ENCODE data around the gene ZNF768. TPM values are rescaled to one million over a fixed set of nuclear protein-coding genes. Genes with fewer than 3 reads are reported as not detected.

ZNF768 gene
- total RNA-seq, 1 donor from 2014 or later, result 15.5 TPM

DNA sequence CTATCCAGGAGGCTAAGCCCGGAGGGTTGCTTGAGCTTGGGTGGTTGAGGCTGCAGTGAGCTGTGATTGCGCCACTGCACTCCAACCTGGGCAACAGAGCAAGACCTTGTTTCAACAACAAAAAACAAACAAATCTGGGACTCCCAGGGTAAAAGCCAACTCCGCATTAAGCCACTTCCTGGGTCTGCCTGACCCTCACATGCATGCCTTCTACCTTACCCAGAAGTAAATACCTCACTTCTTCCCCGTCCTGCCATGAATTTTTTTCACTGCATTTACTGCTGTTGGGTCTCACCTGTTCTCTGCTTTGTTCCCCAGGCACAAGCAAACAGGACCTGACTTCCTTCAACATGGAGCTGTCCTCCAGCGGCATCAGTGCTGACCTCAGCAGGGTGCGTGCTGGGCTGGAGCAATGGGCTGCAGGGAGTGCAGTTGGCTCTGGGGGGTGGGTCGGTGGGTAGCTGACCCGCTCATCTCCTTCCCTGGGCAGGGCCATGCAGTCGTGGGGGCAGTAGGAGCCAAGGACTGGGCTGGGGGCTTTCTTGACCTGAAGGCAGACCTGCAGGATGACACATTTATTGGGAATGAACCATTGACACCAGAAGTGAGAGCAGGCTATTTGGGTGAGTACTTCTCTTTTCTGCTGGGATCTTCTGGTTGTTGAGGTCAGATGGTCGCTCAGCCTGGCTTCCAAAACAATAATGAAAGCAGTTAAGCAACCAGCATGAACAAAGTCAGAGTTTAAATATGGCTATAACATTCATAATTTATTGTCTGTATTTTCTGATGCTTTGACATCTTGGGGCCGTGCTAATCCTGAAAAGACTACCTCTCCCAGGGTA is 37.4 kb downstream of the ZNF768 start:
- no peaks in the 10 kb centered on the region for H3K36me3 Mint-ChIP-seq
- peaks cover 3% of the 10 kb centered on the region for H3F3A ChIP-seq (ENCODE audit: low read depth)
- no peaks in the 10 kb centered on the region for H3K9me3 ChIP-seq (ENCODE audit: low read depth)
- H3K79me2 ChIP-seq (ENCODE audit: low read depth), result no peaks in the 10 kb centered on the region
- peaks cover 12% of the 10 kb centered on the region for H3K27me3 Mint-ChIP-seq (ENCODE audit: insufficient read depth, low read depth)
- peaks cover 8% of the 10 kb centered on the region for H3K4me1 ChIP-seq
- H3K9me3 Mint-ChIP-seq, result no peaks in the 10 kb centered on the region
- H3K4me1 Mint-ChIP-seq, result peaks cover 6% of the 10 kb centered on the region
- no peak for DNase-seq (ENCODE audit: low spot score)
- TF ChIP-seq, protein P1, sequence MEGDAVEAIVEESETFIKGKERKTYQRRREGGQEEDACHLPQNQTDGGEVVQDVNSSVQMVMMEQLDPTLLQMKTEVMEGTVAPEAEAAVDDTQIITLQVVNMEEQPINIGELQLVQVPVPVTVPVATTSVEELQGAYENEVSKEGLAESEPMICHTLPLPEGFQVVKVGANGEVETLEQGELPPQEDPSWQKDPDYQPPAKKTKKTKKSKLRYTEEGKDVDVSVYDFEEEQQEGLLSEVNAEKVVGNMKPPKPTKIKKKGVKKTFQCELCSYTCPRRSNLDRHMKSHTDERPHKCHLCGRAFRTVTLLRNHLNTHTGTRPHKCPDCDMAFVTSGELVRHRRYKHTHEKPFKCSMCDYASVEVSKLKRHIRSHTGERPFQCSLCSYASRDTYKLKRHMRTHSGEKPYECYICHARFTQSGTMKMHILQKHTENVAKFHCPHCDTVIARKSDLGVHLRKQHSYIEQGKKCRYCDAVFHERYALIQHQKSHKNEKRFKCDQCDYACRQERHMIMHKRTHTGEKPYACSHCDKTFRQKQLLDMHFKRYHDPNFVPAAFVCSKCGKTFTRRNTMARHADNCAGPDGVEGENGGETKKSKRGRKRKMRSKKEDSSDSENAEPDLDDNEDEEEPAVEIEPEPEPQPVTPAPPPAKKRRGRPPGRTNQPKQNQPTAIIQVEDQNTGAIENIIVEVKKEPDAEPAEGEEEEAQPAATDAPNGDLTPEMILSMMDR (IDR thresholded peaks at IDR 0.05), result no peak
- TF ChIP-seq EZH2 (IDR thresholded peaks at IDR 0.05), result no peak
- no peak for TF ChIP-seq EZH2phosphoT487 (IDR thresholded peaks at IDR 0.05)
- H3K4me3 ChIP-seq, result no peak overlapping the region
- no peak overlapping the region for H3K27ac Mint-ChIP-seq
- H3K36me3 ChIP-seq, result no peaks in the 10 kb centered on the region
- peak overlapping the region; percentile 52 for H2AFZ ChIP-seq (replicated peaks)
- H3K4me2 ChIP-seq, result no peak overlapping the region
- no peak overlapping the region for H3K27ac ChIP-seq
- H4K20me1 ChIP-seq (ENCODE audit: low read depth), result no peaks in the 10 kb centered on the region
- no peak overlapping the region for H3K4me3 Mint-ChIP-seq
- H3K9ac ChIP-seq, result no peak overlapping the region
- H3K27me3 ChIP-seq, result no peaks in the 10 kb centered on the region

DNA sequence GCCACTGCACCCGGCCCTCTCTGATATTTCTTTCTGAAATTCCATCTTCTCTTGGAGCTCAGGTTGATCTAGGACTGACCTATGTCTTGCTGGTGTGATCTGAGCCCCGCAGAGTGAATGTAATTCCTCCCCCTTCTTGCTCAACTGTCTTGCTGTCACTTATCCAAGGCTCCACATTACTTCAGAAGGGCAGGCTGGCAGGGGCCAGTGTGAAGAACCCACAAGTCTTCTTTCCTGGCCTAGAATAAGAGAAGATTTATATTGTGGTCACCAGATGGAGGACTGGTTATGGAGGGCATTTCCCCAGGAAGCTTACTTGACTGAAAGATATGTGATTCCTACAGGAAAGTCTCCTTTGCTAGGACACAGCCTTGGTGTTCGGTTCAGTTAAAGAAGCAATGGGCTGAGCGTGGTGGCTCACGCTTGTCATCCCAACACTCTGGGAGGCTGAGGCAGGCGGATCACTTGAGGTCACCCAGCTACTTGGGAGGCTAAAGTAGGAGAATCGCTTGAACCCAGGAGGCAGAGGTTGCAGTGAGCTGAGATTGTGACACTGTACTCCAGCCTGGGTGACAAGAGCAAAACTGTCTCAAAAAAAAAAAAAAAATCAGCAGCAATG is 40.4 kb downstream of the ZNF768 start:
- Histone ChIP-seq H3K4me3 (no peak overlapping the region), H3F3A (ENCODE audit: low read depth) (peaks cover 3% of the 10 kb centered on the region), H2AFZ (replicated peaks) (no peak overlapping the region), H3K4me1 (peaks cover 8% of the 10 kb centered on the region), H3K27me3 (no peaks in the 10 kb centered on the region), H3K4me2 (no peak overlapping the region), H3K79me2 (ENCODE audit: low read depth) (no peaks in the 10 kb centered on the region), H4K20me1 (ENCODE audit: low read depth) (no peaks in the 10 kb centered on the region), H3K9me3 (ENCODE audit: low read depth) (no peaks in the 10 kb centered on the region), H3K9ac (no peak overlapping the region), H3K36me3 (no peaks in the 10 kb centered on the region), H3K27ac (no peak overlapping the region)
- peak overlapping the region; percentile 28 for H3K27ac Mint-ChIP-seq
- peaks cover 6% of the 10 kb centered on the region for H3K4me1 Mint-ChIP-seq
- no peaks in the 10 kb centered on the region for H3K9me3 Mint-ChIP-seq
- peaks cover 12% of the 10 kb centered on the region for H3K27me3 Mint-ChIP-seq (ENCODE audit: insufficient read depth, low read depth)
- no peak for DNase-seq (ENCODE audit: low spot score)
- no peak overlapping the region for H3K4me3 Mint-ChIP-seq
- H3K36me3 Mint-ChIP-seq, result no peaks in the 10 kb centered on the region
- TF ChIP-seq EZH2 (IDR thresholded peaks at IDR 0.05), result no peak
- TF ChIP-seq, protein P1 (IDR thresholded peaks at IDR 0.05), result no peak
- TF ChIP-seq EZH2phosphoT487 (IDR thresholded peaks at IDR 0.05), result no peak

DNA sequence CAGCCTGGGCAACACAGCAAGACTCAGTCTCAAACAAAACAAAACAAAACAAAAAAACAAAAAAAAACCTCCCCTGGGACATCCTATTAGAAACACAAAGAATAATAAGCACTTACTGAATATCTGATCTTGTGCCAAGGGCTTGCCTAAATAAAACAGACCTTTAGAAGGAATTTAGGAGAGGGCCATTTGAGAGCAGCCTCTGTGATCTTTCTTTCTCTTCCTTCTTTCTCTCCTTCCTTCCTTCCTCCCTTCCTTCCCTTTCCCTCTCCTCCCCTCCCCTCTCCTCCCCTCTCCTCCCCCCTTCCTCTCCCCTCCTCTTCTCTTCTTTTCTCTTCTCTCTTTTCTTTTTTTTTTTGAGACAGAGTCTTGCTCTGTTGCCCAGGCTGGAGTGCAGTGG is 41.5 kb downstream of the ZNF768 start:
- H3K36me3 ChIP-seq, result no peaks in the 10 kb centered on the region
- Mint-ChIP-seq H3K27me3 (ENCODE audit: insufficient read depth, low read depth) (peaks cover 12% of the 10 kb centered on the region), H3K27ac (no peak overlapping the region), H3K9me3 (no peaks in the 10 kb centered on the region), H3K36me3 (no peaks in the 10 kb centered on the region), H3K4me1 (peaks cover 2% of the 10 kb centered on the region), H3K4me3 (no peak overlapping the region)
- H3K4me2 ChIP-seq, result no peak overlapping the region
- TF ChIP-seq, protein P1 (IDR thresholded peaks at IDR 0.05), result no peak
- TF ChIP-seq EZH2 (IDR thresholded peaks at IDR 0.05), result no peak
- TF ChIP-seq EZH2phosphoT487 (IDR thresholded peaks at IDR 0.05), result no peak
- no peaks in the 10 kb centered on the region for H3F3A ChIP-seq (ENCODE audit: low read depth)
- DNase-seq (ENCODE audit: low spot score), result no peak
- H3K4me1 ChIP-seq, result peaks cover 4% of the 10 kb centered on the region
- no peaks in the 10 kb centered on the region for H4K20me1 ChIP-seq (ENCODE audit: low read depth)
- no peak overlapping the region for H2AFZ ChIP-seq (replicated peaks)
- no peaks in the 10 kb centered on the region for H3K27me3 ChIP-seq
- no peak overlapping the region for H3K4me3 ChIP-seq
- no peaks in the 10 kb centered on the region for H3K9me3 ChIP-seq (ENCODE audit: low read depth)
- H3K9ac ChIP-seq, result no peak overlapping the region
- H3K79me2 ChIP-seq (ENCODE audit: low read depth), result no peaks in the 10 kb centered on the region
- no peak overlapping the region for H3K27ac ChIP-seq

Data from neural progenitor cell (in vitro differentiated cells).